SK-N-SH treated with all-trans-retinoic acid at 6 μM for 48 hours (cell line): ENCODE measurements around the gene THOP1.

Experiments used
- ARNTL ChIP-seq: fragments of 450-650 bp; formaldehyde crosslinking; IDR thresholded peaks from 2 replicates; pipeline ENCODE4 v1.5.0; 2020; ENCODE audit warnings: low read depth, mild to moderate bottlenecking, moderate library complexity, borderline replicate concordance
- BACH2 ChIP-seq: fragments of 250-450 bp; sonication (Bioruptor Pico); IDR thresholded peaks from 2 replicates; pipeline ENCODE4 v1.9.0; 2021; ENCODE audit warnings: mild to moderate bottlenecking, borderline replicate concordance
- CREB5 ChIP-seq: fragments of 250-450 bp; sonication (Bioruptor Pico); IDR thresholded peaks from 2 replicates; pipeline ENCODE4 v1.5.1; 2020; ENCODE audit warnings: low read depth, mild to moderate bottlenecking, moderate library complexity
- ESRRG ChIP-seq: fragments of 250-450 bp; sonication (Bioruptor Pico); IDR thresholded peaks from 2 replicates; pipeline ENCODE4 v1.6.1; 2021; ENCODE audit warnings: mild to moderate bottlenecking
- OSR1 ChIP-seq: fragments of 250-450 bp; sonication (Bioruptor Pico); IDR thresholded peaks from 2 replicates; pipeline ENCODE4 v1.8.0; 2022; ENCODE audit warnings: moderate library complexity, mild to moderate bottlenecking, inconsistent platforms
- POU6F1 ChIP-seq: fragments of 250-450 bp; sonication (Bioruptor Pico); IDR thresholded peaks from 2 replicates; pipeline ENCODE4 v1.8.0; 2021; ENCODE audit warnings: low read depth, mild to moderate bottlenecking, moderate library complexity, borderline replicate concordance
- PPARA ChIP-seq: fragments of 250-450 bp; sonication (Bioruptor Pico); IDR thresholded peaks from 2 replicates; pipeline ENCODE4 v1.5.0; 2020; ENCODE audit warnings: mild to moderate bottlenecking, borderline replicate concordance
- RARB ChIP-seq: fragments of 250-450 bp; sonication (Bioruptor Pico); IDR thresholded peaks from 2 replicates; pipeline ENCODE4 v1.8.0; 2021; ENCODE audit warnings: mild to moderate bottlenecking, moderate library complexity
- TCF4 ChIP-seq: fragments of 250-450 bp; sonication (Bioruptor Pico); IDR thresholded peaks from 2 replicates; pipeline ENCODE4 v1.8.0; 2021; ENCODE audit warnings: mild to moderate bottlenecking, moderate library complexity, borderline replicate concordance
- ZC3H10 ChIP-seq: fragments of 250-450 bp; sonication (Bioruptor Pico); IDR thresholded peaks from 2 replicates; pipeline ENCODE4 v1.5.1; 2021; ENCODE audit warnings: mild to moderate bottlenecking, moderate library complexity
- ZFP3 ChIP-seq: fragments of 250-450 bp; sonication (Bioruptor Pico); IDR thresholded peaks from 2 replicates; pipeline ENCODE4 v1.5.0; 2020; ENCODE audit warnings: mild to moderate bottlenecking, moderate library complexity
- ZNF565 ChIP-seq: fragments of 450-650 bp; formaldehyde crosslinking; conservative IDR thresholded peaks from 2 replicates; pipeline ENCODE4 v1.5.0; 2020; ENCODE audit warnings: low read depth, mild to moderate bottlenecking, moderate library complexity
- ZNF70 ChIP-seq: fragments of 450-650 bp; formaldehyde crosslinking; IDR thresholded peaks from 2 replicates; pipeline ENCODE4 v1.5.0; 2020; ENCODE audit warnings: mild to moderate bottlenecking, moderate library complexity

GRCh38 chr19:2758601-2759313 lies 26.5 kb upstream of the THOP1 start:
- TF ChIP-seq ESRRG (CRISPR knock-in tag) (no peak), RARB (CRISPR knock-in tag) (no peak), ZNF70 (CRISPR knock-in tag) (no peak), POU6F1 (CRISPR knock-in tag) (no peak), TCF4 (CRISPR knock-in tag) (no peak), OSR1 (CRISPR knock-in tag) (no peak), ARNTL (no peak), BACH2 (CRISPR knock-in tag) (no peak), CREB5 (no peak), ZC3H10 (no peak), PPARA (no peak), ZNF565 (CRISPR knock-in tag) (no peak), ZFP3 (no peak)
